ENCODE results near the gene EPX.

GRCh38 chr17:58224315-58224714 is 31.8 kb downstream of the EPX start:
- TF ChIP-seq CTCF (IDR thresholded peaks at IDR 0.05), result no peak
- TF ChIP-seq POLR2A (IDR thresholded peaks at IDR 0.05), result no peak
